KOPT-K1 (cell line): ENCODE data around the gene HAPSTR1.
"Not testable (repeated sequence)": the region's sequence is repeated elsewhere in the genome, so short reads cannot be mapped to it uniquely, and the experiment has no call there.

Experiments used
- H3K27ac ChIP-seq: fragments of 200-600 bp; sonication (generic); 2 replicates; pipeline ENCODE4 v1.5.1; 2016; ENCODE audit warnings: antibody characterized with exemption, mild to moderate bottlenecking, low read depth, low read length; ENCODE audit not compliant: poor library complexity, severe bottlenecking
- H3K36me3 ChIP-seq: fragments of 200-600 bp; sonication (generic); 2 replicates; pipeline ENCODE4 v1.5.1; 2017; ENCODE audit warnings: antibody characterized with exemption, mild to moderate bottlenecking, low read length, moderate library complexity; ENCODE audit not compliant: insufficient read depth
- H3K9me3 ChIP-seq: fragments of 200-600 bp; sonication (generic); 2 replicates; pipeline ENCODE4 v1.5.1; 2017; ENCODE audit warnings: antibody characterized with exemption, low read length, mild to moderate bottlenecking; ENCODE audit not compliant: insufficient read depth, poor library complexity, severe bottlenecking

Gene HAPSTR1

GRCh38 chr16:9090960-9091866, at the start of gene HAPSTR1:
TSS of gene HAPSTR1 (plus strand) at chr16:9091644. CDS start at chr16:9092045, 401 bp downstream.
- Histone ChIP-seq H3K9me3 (no peaks in the 10 kb centered on the region), H3K27ac (peak within 1 kb of the TSS; percentile 94), H3K36me3 (peaks cover 32% of the 10 kb centered on the region)

- Histone ChIP-seq H3K27ac (no peak overlapping the region), H3K36me3 (no peaks in the 10 kb centered on the region), H3K9me3 (no peaks in the 10 kb centered on the region)
Observed at GRCh38 chr16:9042533-9042932, 48.9 kb upstream of the HAPSTR1 start.

GRCh38 chr16:9042964-9043680, 48.3 kb upstream of the HAPSTR1 start:
- Histone ChIP-seq H3K27ac (no peak overlapping the region), H3K9me3 (no peaks in the 10 kb centered on the region), H3K36me3 (no peaks in the 10 kb centered on the region)

- not testable (repeated sequence) for H3K27ac ChIP-seq, H3K9me3 ChIP-seq, H3K36me3 ChIP-seq
Observed at GRCh38 chr16:9045562-9045961, 45.9 kb upstream of the HAPSTR1 start.

- H3K9me3 ChIP-seq: no peaks in the 10 kb centered on the region
- no peaks in the 10 kb centered on the region for H3K36me3 ChIP-seq
- H3K27ac ChIP-seq: no peak overlapping the region
Observed at GRCh38 chr16:9046667-9047055, 44.8 kb upstream of the HAPSTR1 start.

GRCh38 chr16:9047689-9048301, 43.6 kb upstream of the HAPSTR1 start:
- H3K27ac ChIP-seq: no peak overlapping the region
- no peaks in the 10 kb centered on the region for H3K36me3 ChIP-seq
- H3K9me3 ChIP-seq: no peaks in the 10 kb centered on the region

GRCh38 chr16:9048302-9048700, 43.1 kb upstream of the HAPSTR1 start:
- H3K9me3 ChIP-seq: no peaks in the 10 kb centered on the region
- no peak overlapping the region for H3K27ac ChIP-seq
- H3K36me3 ChIP-seq: no peaks in the 10 kb centered on the region

- Histone ChIP-seq H3K9me3 (no peaks in the 10 kb centered on the region), H3K27ac (no peak overlapping the region), H3K36me3 (no peaks in the 10 kb centered on the region)
Observed at GRCh38 chr16:9049241-9049640, 42.2 kb upstream of the HAPSTR1 start.

GRCh38 chr16:9050102-9050830, 41.2 kb upstream of the HAPSTR1 start:
- Histone ChIP-seq H3K9me3 (no peaks in the 10 kb centered on the region), H3K36me3 (no peaks in the 10 kb centered on the region), H3K27ac (no peak overlapping the region)

GRCh38 chr16:9053006-9053601, 38.3 kb upstream of the HAPSTR1 start:
- Histone ChIP-seq H3K36me3 (no peaks in the 10 kb centered on the region), H3K27ac (no peak overlapping the region)

GRCh38 chr16:9054460-9054859, 37.0 kb upstream of the HAPSTR1 start:
- H3K9me3 ChIP-seq: no peaks in the 10 kb centered on the region
- H3K36me3 ChIP-seq: no peaks in the 10 kb centered on the region
- H3K27ac ChIP-seq: no peak overlapping the region

More at GRCh38 chr16:9053006-9053601, 38.3 kb upstream of the HAPSTR1 start:
- no peaks in the 10 kb centered on the region for H3K9me3 ChIP-seq

- no peaks in the 10 kb centered on the region for H3K9me3 ChIP-seq
- no peaks in the 10 kb centered on the region for H3K36me3 ChIP-seq
- no peak overlapping the region for H3K27ac ChIP-seq
Observed at GRCh38 chr16:9055115-9055514, 36.3 kb upstream of the HAPSTR1 start.

- Histone ChIP-seq H3K27ac (no peak overlapping the region), H3K36me3 (no peaks in the 10 kb centered on the region), H3K9me3 (no peaks in the 10 kb centered on the region)
Observed at GRCh38 chr16:9055661-9056060, 35.8 kb upstream of the HAPSTR1 start.

GRCh38 chr16:9056061-9056460, 35.4 kb upstream of the HAPSTR1 start:
- H3K9me3 ChIP-seq: no peaks in the 10 kb centered on the region
- H3K27ac ChIP-seq: no peak overlapping the region

More at GRCh38 chr16:9056061-9056460, 35.4 kb upstream of the HAPSTR1 start:
- H3K36me3 ChIP-seq: no peaks in the 10 kb centered on the region
